H1 (cell line): ENCODE results near the gene OR10A2. TPM values are rescaled to one million over a fixed set of nuclear protein-coding genes. Genes with fewer than 3 reads are reported as not detected.

ENCODE experiments used
- CTCF ChIA-PET: fragments of 300-600 bp; sonication (Branson Sonifier 250); formaldehyde crosslinking; loops from one replicate; lab custom pipeline; 2021; ENCODE audit not compliant: partially characterized antibody; lab: Charles Lee
- POLR2A ChIA-PET: fragments of 300-600 bp; sonication (Branson Sonifier 250); formaldehyde crosslinking; loops from one replicate; lab custom pipeline; 2021; ENCODE audit warnings: inconsistent platforms; ENCODE audit not compliant: partially characterized antibody; lab: Charles Lee
- DNase-seq, 2 experiments: peaks; one replicate each; pipeline versions ENCODE4 v3.0.0 to v3.0.0-alpha.2; 2010 to 2022; ENCODE audit warnings: low spot score in 2 of 2, low read depth in 1 of 2, mixed read lengths in 1 of 2
- FAIRE-seq: peaks from 2 replicates; lab custom pipeline; 2011; peaks lifted over from hg19 to GRCh38; lab: Jason Lieb, UNC
- H2AFZ ChIP-seq: 2 replicates; pipeline ENCODE4 v1.8.1; 2012; ENCODE audit warnings: low read length, inconsistent platforms
- H2AK5ac ChIP-seq: 2 replicates; pipeline ENCODE4 v1.6.1; 2013; ENCODE audit warnings: low read depth, low read length
- H2BK120ac ChIP-seq: replicated peaks from 2 replicates; pipeline ENCODE3; 2013; ENCODE audit warnings: low read depth, low read length, inconsistent platforms
- H2BK12ac ChIP-seq: 2 replicates; pipeline ENCODE4 v1.6.1; 2013; ENCODE audit warnings: low read depth, low read length
- H2BK15ac ChIP-seq: 2 replicates; pipeline ENCODE4 v1.6.1; 2013; ENCODE audit warnings: low read length
- H2BK20ac ChIP-seq: 2 replicates; pipeline ENCODE4 v1.6.1; 2013; ENCODE audit warnings: low read length
- H2BK5ac ChIP-seq: 2 replicates; pipeline ENCODE4 v1.6.1; 2013; ENCODE audit warnings: low read depth, low read length
- H3K14ac ChIP-seq: 2 replicates; pipeline ENCODE4 v1.6.1; 2013; ENCODE audit warnings: inconsistent platforms; ENCODE audit not compliant: insufficient read length
- H3K18ac ChIP-seq: 2 replicates; pipeline ENCODE4 v1.6.1; 2013; ENCODE audit warnings: low read length; ENCODE audit errors: extremely low read depth
- H3K23ac ChIP-seq: 2 replicates; pipeline ENCODE4 v1.6.1; 2013; ENCODE audit warnings: inconsistent platforms; ENCODE audit not compliant: insufficient read length
- H3K23me2 ChIP-seq: 2 replicates; pipeline ENCODE4 v1.6.1; 2013; ENCODE audit warnings: low read depth, low read length
- H3K27ac ChIP-seq: 2 replicates; pipeline ENCODE4 v1.6.1; 2011; ENCODE audit warnings: low read depth, low read length, inconsistent platforms
- H3K27me3 ChIP-seq, 4 experiments: replicated peaks in 1 of 4; 1 replicate in 1 of 4; 2 replicates in 3 of 4; pipeline versions ENCODE4 v1.6.1 to v1.8.1; 2011 to 2013; ENCODE audit warnings: low read length in 3 of 4, mild to moderate bottlenecking in 3 of 4, inconsistent platforms in 2 of 4, mixed read lengths in 2 of 4, moderate library complexity in 1 of 4; ENCODE audit not compliant: control insufficient read depth in 3 of 4, insufficient read depth in 3 of 4; ENCODE audit errors: extremely low read depth in 1 of 4
- H3K36me3 ChIP-seq, 4 experiments: 2 replicates each; pipeline versions ENCODE4 v1.6.1 to v1.8.1; 2011 to 2013; ENCODE audit warnings: mild to moderate bottlenecking in 4 of 4, low read length in 3 of 4, moderate library complexity in 2 of 4, control low read depth in 1 of 4, inconsistent platforms in 1 of 4; ENCODE audit not compliant: insufficient read depth in 4 of 4, control insufficient read depth in 2 of 4
- H3K4ac ChIP-seq: replicated peaks from 2 replicates; pipeline ENCODE3; 2013; ENCODE audit warnings: low read length, low read depth, mixed read lengths, inconsistent platforms; ENCODE audit not compliant: insufficient read length
- H3K4me1 ChIP-seq, 4 experiments: replicated peaks in 1 of 4; 1 replicate in 1 of 4; 2 replicates in 3 of 4; pipeline versions ENCODE4 v1.6.1 to v1.8.1; 2011 to 2013; ENCODE audit warnings: low read length in 3 of 4, inconsistent platforms in 2 of 4, mixed read lengths in 1 of 4; ENCODE audit not compliant: insufficient read depth in 4 of 4, control insufficient read depth in 3 of 4
- H3K4me2 ChIP-seq, 2 experiments: 2 replicates each; pipeline versions ENCODE4 v1.6.1 to v1.8.1; 2011 to 2013; ENCODE audit warnings: low read depth in 2 of 2, low read length in 2 of 2, control low read depth in 1 of 2, inconsistent platforms in 1 of 2, mild to moderate bottlenecking in 1 of 2; ENCODE audit not compliant: insufficient read depth in 1 of 2
- H3K4me3 ChIP-seq, 4 experiments: fragments of 200-600, 300-600 bp in 1 of 4; sonication (generic), shearing (Covaris generic), sonication (Bioruptor Twin) in 1 of 4; 2 replicates each; pipeline versions ENCODE4 v1.5.1 to v1.8.1; 2011 to 2016; ENCODE audit warnings: low read length in 4 of 4, low read depth in 3 of 4, control low read depth in 2 of 4, inconsistent platforms in 2 of 4, mild to moderate bottlenecking in 2 of 4, mixed read lengths in 1 of 4, moderate library complexity in 1 of 4; ENCODE audit not compliant: insufficient read depth in 2 of 4; ENCODE audit errors: extremely low read depth in 1 of 4
- H3K56ac ChIP-seq: replicated peaks from 2 replicates; pipeline ENCODE3; 2013; ENCODE audit warnings: low read depth, mild to moderate bottlenecking, mixed read lengths, low read length, inconsistent platforms; ENCODE audit not compliant: insufficient read length
- H3K79me1 ChIP-seq: 2 replicates; pipeline ENCODE4 v1.6.1; 2013; ENCODE audit warnings: low read depth, low read length, control low read depth
- H3K79me2 ChIP-seq, 2 experiments: 2 replicates each; pipeline versions ENCODE4 v1.6.1 to v1.8.1; 2012 to 2013; ENCODE audit warnings: low read length in 2 of 2, mild to moderate bottlenecking in 2 of 2, inconsistent platforms in 1 of 2; ENCODE audit not compliant: insufficient read depth in 2 of 2, control insufficient read depth in 1 of 2
- H3K9ac ChIP-seq, 4 experiments: replicated peaks in 1 of 4; 1 replicate in 1 of 4; 2 replicates in 3 of 4; pipeline versions ENCODE4 v1.6.1 to v1.8.1; 2011 to 2013; ENCODE audit warnings: low read depth in 3 of 4, low read length in 3 of 4, control low read depth in 2 of 4, mild to moderate bottlenecking in 2 of 4, moderate library complexity in 2 of 4, inconsistent platforms in 1 of 4; ENCODE audit errors: extremely low read depth in 1 of 4
- H3K9me3 ChIP-seq, 2 experiments: 2 replicates each; pipeline versions ENCODE4 v1.6.1 to v1.8.1; 2012 to 2013; ENCODE audit warnings: mild to moderate bottlenecking in 2 of 2, moderate library complexity in 2 of 2, control low read depth in 1 of 2, inconsistent platforms in 1 of 2, low read depth in 1 of 2, low read length in 1 of 2, mixed read lengths in 1 of 2; ENCODE audit not compliant: insufficient read depth in 2 of 2
- H4K20me1 ChIP-seq, 2 experiments: replicated peaks in 1 of 2; 2 replicates each; pipeline versions ENCODE3 to v1.8.1; 2011 to 2013; ENCODE audit warnings: inconsistent platforms in 2 of 2, low read length in 2 of 2, mild to moderate bottlenecking in 1 of 2; ENCODE audit not compliant: insufficient read depth in 2 of 2, control insufficient read depth in 1 of 2
- H4K5ac ChIP-seq: 2 replicates; pipeline ENCODE4 v1.6.1; 2013; ENCODE audit warnings: low read length, low read depth, mixed read lengths, inconsistent platforms; ENCODE audit not compliant: insufficient read length
- H4K8ac ChIP-seq: 2 replicates; pipeline ENCODE4 v1.8.0; 2013; ENCODE audit warnings: mild to moderate bottlenecking, moderate library complexity, low read length, inconsistent platforms; ENCODE audit not compliant: insufficient read depth; ENCODE audit errors: extremely low read depth
- H4K91ac ChIP-seq: replicated peaks from 2 replicates; pipeline ENCODE3; 2013; ENCODE audit warnings: low read length, mixed read lengths, inconsistent platforms; ENCODE audit not compliant: insufficient read length
- ASH2L ChIP-seq: fragments of 200-600, 300-600 bp; sonication (generic); IDR thresholded peaks from one replicate; pipeline ENCODE4 v1.7.1; 2017; ENCODE audit warnings: low read length
- ATF3 ChIP-seq: IDR thresholded peaks from 2 replicates; pipeline ENCODE4 v1.6.1; 2011; ENCODE audit warnings: low read depth, mild to moderate bottlenecking, low read length; ENCODE audit not compliant: insufficient read depth
- BCL11A ChIP-seq, 2 experiments: IDR thresholded peaks; one replicate each; pipeline ENCODE4 v1.6.1; 2011; ENCODE audit warnings: low read depth in 2 of 2, low read length in 2 of 2, mild to moderate bottlenecking in 2 of 2
- CBX8 ChIP-seq: fragments of 300-800, 300-1000 bp; sonication (generic); IDR thresholded peaks from 2 replicates; pipeline ENCODE4 v1.7.1; 2016; ENCODE audit warnings: low read depth, low read length, borderline replicate concordance
- CREB1 ChIP-seq: IDR thresholded peaks from 2 replicates; pipeline ENCODE4 v1.6.1; 2012; ENCODE audit warnings: inconsistent platforms
- FOSL1 ChIP-seq: IDR thresholded peaks from 2 replicates; pipeline ENCODE4 v1.6.1; 2011; ENCODE audit warnings: mild to moderate bottlenecking, low read depth, low read length, moderate library complexity; ENCODE audit not compliant: insufficient read depth
- HDAC6 ChIP-seq: IDR thresholded peaks from one replicate; pipeline ENCODE4 v1.7.1; 2012; ENCODE audit warnings: low read depth, mild to moderate bottlenecking, inconsistent platforms, low read length, moderate library complexity
- KDM4A ChIP-seq: IDR thresholded peaks from one replicate; pipeline ENCODE4 v1.7.1; 2012; ENCODE audit warnings: low read depth, mild to moderate bottlenecking, moderate library complexity, low read length, inconsistent platforms; ENCODE audit not compliant: severe bottlenecking
- NANOG ChIP-seq: IDR thresholded peaks from 2 replicates; pipeline ENCODE4 v1.6.1; 2011; ENCODE audit warnings: low read length, low read depth, mild to moderate bottlenecking, inconsistent platforms; ENCODE audit not compliant: insufficient read depth, poor library complexity, severe bottlenecking
- POLR2A ChIP-seq, 2 experiments: IDR thresholded peaks; 1 replicate in 1 of 2; 2 replicates in 1 of 2; pipeline ENCODE4 v1.6.1; 2011; ENCODE audit warnings: low read depth in 2 of 2, low read length in 2 of 2, mild to moderate bottlenecking in 2 of 2; ENCODE audit errors: control extremely low read depth in 1 of 2
- RFX5 ChIP-seq: IDR thresholded peaks from 2 replicates; pipeline ENCODE4 v1.6.1; 2011; ENCODE audit warnings: low read depth, low read length, improper control_type of control experiment, borderline replicate concordance
- SIX5 ChIP-seq: IDR thresholded peaks from 2 replicates; pipeline ENCODE4 v1.6.1; 2011; ENCODE audit warnings: mild to moderate bottlenecking, low read depth, low read length
- SP4 ChIP-seq: IDR thresholded peaks from 2 replicates; pipeline ENCODE4 v1.6.1; 2012; ENCODE audit warnings: low read length, inconsistent platforms
- SRF ChIP-seq: IDR thresholded peaks from 2 replicates; pipeline ENCODE4 v1.6.1; 2011; ENCODE audit warnings: mild to moderate bottlenecking, low read depth, low read length, moderate library complexity
- YY1 ChIP-seq: IDR thresholded peaks from 2 replicates; pipeline ENCODE4 v1.6.1; 2011; ENCODE audit warnings: low read depth, mild to moderate bottlenecking, low read length
- ZNF274 ChIP-seq: IDR thresholded peaks from 2 replicates; pipeline ENCODE4 v1.7.0; 2012; ENCODE audit warnings: low read length, borderline replicate concordance; ENCODE audit errors: extremely low read depth
- WGBS, 2 experiments: shearing (Covaris generic) in 1 of 2; methylation state at CpG; one replicate each; pipeline versions ENCODE4 v1.1.6 to v1.1.7; 2013 to 2015; ENCODE audit warnings: low lambda C conversion rate in 2 of 2, mixed read lengths in 2 of 2, inconsistent platforms in 1 of 2, low coverage in 1 of 2, missing lambda C conversion rate in 1 of 2; ENCODE audit not compliant: insufficient replicate concordance in 2 of 2, insufficient coverage in 1 of 2, insufficient read length in 1 of 2; ENCODE audit errors: extremely low coverage in 1 of 2, missing lambda C conversion rate in 1 of 2; 5-methylcytosine and 5-hydroxymethylcytosine counted together
- polyA plus RNA-seq, 7 experiments: library from polyadenylated mRNA; depleted of rRNA in 3 of 7; stranded (reverse) in 5 of 7; unstranded in 2 of 7; fragments of >200 nt in 5 of 7; fragments of 200-250 nt in 2 of 7; gene quantifications; 1 replicate in 5 of 7; 2 replicates in 1 of 7; 4 replicates in 1 of 7; pipeline versions ENCODE4 v1.2.1 to v1.2.3, GENCODE V29; 2011 to 2013; ENCODE audit warnings: missing spikeins in 2 of 7, mixed read lengths in 2 of 7
- total RNA-seq: library from RNA; stranded (reverse); fragmentation: NEBNext Ultra II Directional; extraction: Animal tissue kit (Norgen Biotek cat#: 25700); gene quantifications from 2 replicates; pipeline ENCODE4 v1.2.1, GENCODE V29; 2021

The OR10A2 gene
- total and polyA plus RNA-seq, 2 of the 8 experiments (the other 6 are each of a cell fraction or from before 2014, with no cell fraction given): not detected

- H2BK15ac ChIP-seq: no peak overlapping the region
- 77% methylated on average over 3 of the region's 3 CpGs; no CpG with 5 or more reads in 1 of the 2 experiments for WGBS, 2 experiments
- TF ChIP-seq ZNF274 (no peak), KDM4A (no peak), CBX8 (no peak), ATF3 (no peak), SP4 (no peak), NANOG (no peak), YY1 (no peak), CREB1 (no peak), SRF (no peak), SIX5 (no peak), RFX5 (no peak), FOSL1 (no peak), POLR2A (IDR thresholded peaks at IDR 0.05; ENCODE audit: control extremely low read depth in 1 of 2, low read depth in 2 of 2, low read length in 2 of 2) (no peak), ASH2L (no peak), BCL11A (IDR thresholded peaks at IDR 0.05; ENCODE audit: low read depth in 2 of 2, low read length in 2 of 2) (no peak), HDAC6 (no peak)
These were observed 6.0 kb upstream of the OR10A2 start for GRCh38 chr11:6856871-6857270.

More at GRCh38 chr11:6856871-6857270, 6.0 kb upstream of the OR10A2 start:
- H3K4me2 ChIP-seq: no peak overlapping the region
- no peak overlapping the region for H2AK5ac ChIP-seq
- H3K56ac ChIP-seq: no peak overlapping the region
- no peak overlapping the region for H3K18ac ChIP-seq
- H3K79me2 ChIP-seq: no peaks in the 10 kb centered on the region
- no peak overlapping the region for H4K8ac ChIP-seq
- H3K27me3 ChIP-seq: no peaks in the 10 kb centered on the region
- no peaks in the 10 kb centered on the region for H3K4me1 ChIP-seq
- no peak overlapping the region for H3K9ac ChIP-seq
- H4K91ac ChIP-seq: no peak overlapping the region
- no peaks in the 10 kb centered on the region for H3K79me1 ChIP-seq
- H3K23ac ChIP-seq: no peak overlapping the region
- no peak overlapping the region for H3K4ac ChIP-seq
- H3K23me2 ChIP-seq: no peaks in the 10 kb centered on the region
- DNase-seq (no peak), FAIRE-seq (no peak)
- H2BK12ac ChIP-seq: no peak overlapping the region
- no peak overlapping the region for H3K27ac ChIP-seq
- H2AFZ ChIP-seq: no peak overlapping the region
- H3K4me3 ChIP-seq: no peak overlapping the region
- ChIA-PET CTCF (interaction anchor here (1.3 to 1.5 kb wide), 2 partner anchors 39 to 101 kb away, joined by 3 to 4 read pairs; no protein-coding TSS in a partner anchor), POLR2A (no interaction called here)
- no peak overlapping the region for H2BK20ac ChIP-seq
- no peaks in the 10 kb centered on the region for H4K20me1 ChIP-seq
- no peak overlapping the region for H3K14ac ChIP-seq
- H4K5ac ChIP-seq: no peak overlapping the region
- no peak overlapping the region for H2BK120ac ChIP-seq
- 0 out of 4 replicates have a peak, but pooled peaks cover 0 to 3% of the 10 kb centered on the region in 2 experiments for H3K9me3 ChIP-seq
- H3K36me3 ChIP-seq: no peaks in the 10 kb centered on the region
- no peak overlapping the region for H2BK5ac ChIP-seq
